ENCODE data around the gene TXNRD1. TPM values are rescaled to one million over a fixed set of nuclear protein-coding genes. Genes with fewer than 3 reads are reported as not detected.

The TXNRD1 gene
- total and polyA plus RNA-seq, 9 donors = 45.0 to 157 (median 77.4) TPM

- 93 to 97% (median 93%) methylated on average over 1 of the region's 1 CpG for WGBS, 3 donors
- intact Hi-C loops (cut with DNase I) = loop anchor here in 3 of 4 donors (2.0 to 10.0 kb wide), 3 partner anchors 143 to 155 kb away; partner anchors contain the start of gene TXNRD1 (in 1 of the 3)
- H3K4me1 ChIP-seq (ENCODE audit: insufficient read depth) = peaks cover 2% of the 10 kb centered on the region
- no peak overlapping the region for H3K4me3 ChIP-seq
- H3K27me3 ChIP-seq = no peaks in the 10 kb centered on the region
- no peaks in the 10 kb centered on the region for H3K9me3 ChIP-seq
- no peak overlapping the region for H3K27ac ChIP-seq
- DNase-seq = no peak
- no peak for TF ChIP-seq POLR2A (IDR thresholded peaks at IDR 0.05)
- no peak for TF ChIP-seq CTCF (IDR thresholded peaks at IDR 0.05)
- no peak for TF ChIP-seq EP300 (IDR thresholded peaks at IDR 0.05)
- no peaks in the 10 kb centered on the region for H3K36me3 ChIP-seq
Observed at GRCh38 chr12:104357421-104357952, 141.9 kb downstream of the TXNRD1 start.

GRCh38 chr12:104358353-104359003, 142.9 kb downstream of the TXNRD1 start:
- Histone ChIP-seq H3K4me3 (no peak overlapping the region), H3K4me1 (ENCODE audit: insufficient read depth) (peaks cover 2% of the 10 kb centered on the region), H3K36me3 (no peaks in the 10 kb centered on the region), H3K27me3 (no peaks in the 10 kb centered on the region), H3K9me3 (no peaks in the 10 kb centered on the region), H3K27ac (no peak overlapping the region)
- intact Hi-C loops (cut with DNase I) = loop anchor here in 2 of 4 donors (5.0 to 10.0 kb wide), 2 partner anchors 154 to 156 kb away; no protein-coding TSS in a partner anchor
- TF ChIP-seq EP300 (IDR thresholded peaks at IDR 0.05) (no peak), POLR2A (IDR thresholded peaks at IDR 0.05) (no peak), CTCF (IDR thresholded peaks at IDR 0.05) (peak in 2 of 3 donors; percentile 57 to 73)
- DNase-seq = peak; percentile 41 to 63 (median 43)
- WGBS, 3 donors = 78 to 93% (median 82%) methylated on average over 5 of the region's 5 CpGs

- Histone ChIP-seq H3K4me1 (ENCODE audit: insufficient read depth) (peaks cover 2% of the 10 kb centered on the region), H3K27ac (no peak overlapping the region), H3K36me3 (no peaks in the 10 kb centered on the region), H3K9me3 (no peaks in the 10 kb centered on the region), H3K27me3 (no peaks in the 10 kb centered on the region), H3K4me3 (no peak overlapping the region)
- DNase-seq = no peak
- TF ChIP-seq POLR2A (IDR thresholded peaks at IDR 0.05) = no peak
- no peak for TF ChIP-seq EP300 (IDR thresholded peaks at IDR 0.05)
- TF ChIP-seq CTCF (IDR thresholded peaks at IDR 0.05) = no peak
- intact Hi-C loops (cut with DNase I) = loop anchor here in 2 of 4 donors (5.0 to 10.0 kb wide), 2 partner anchors 154 to 157 kb away; no protein-coding TSS in a partner anchor
- whole genome bisulfite sequencing, 3 donors = 93 to 95% (median 94%) methylated on average over 10 of the region's 10 CpGs
Observed at GRCh38 chr12:104359216-104359615, 143.6 kb downstream of the TXNRD1 start.

GRCh38 chr12:104360157-104360556, 144.6 kb downstream of the TXNRD1 start:
- no peaks in the 10 kb centered on the region for H3K36me3 ChIP-seq
- no peak overlapping the region for H3K27ac ChIP-seq
- 91 to 93% (median 93%) methylated on average over 3 of the region's 3 CpGs for WGBS, 3 donors
- intact Hi-C loops (cut with DNase I) = no loop called here
- no peaks in the 10 kb centered on the region for H3K9me3 ChIP-seq
- H3K27me3 ChIP-seq = no peaks in the 10 kb centered on the region
- TF ChIP-seq EP300 (IDR thresholded peaks at IDR 0.05) (no peak), POLR2A (IDR thresholded peaks at IDR 0.05) (no peak), CTCF (IDR thresholded peaks at IDR 0.05) (no peak)
- H3K4me1 ChIP-seq (ENCODE audit: insufficient read depth) = no peaks in the 10 kb centered on the region
- H3K4me3 ChIP-seq = no peak overlapping the region
- no peak for DNase-seq

All from ovary (tissue), 9 donors.